Cardiac muscle cell (in vitro differentiated cells and primary cell): ENCODE measurements around the gene IGF2BP2. TPM values are rescaled to one million over a fixed set of nuclear protein-coding genes. Genes with fewer than 3 reads are reported as not detected.
"Not testable (repeated sequence)": the region's sequence is repeated elsewhere in the genome, so short reads cannot be mapped to it uniquely, and the experiment has no call there.

Experiments used
- DNase-seq, 2 donors: peaks; one replicate each; pipeline versions ENCODE4 v3.0.0 to v3.0.0-alpha.2; 2010 to 2017; ENCODE audit warnings: low read depth in 1 of 2, low spot score in 1 of 2
- H3K27ac ChIP-seq: fragments of 200-600 bp; sonication (generic); 2 replicates; pipeline ENCODE4 v1.5.1; 2016
- H3K27me3 ChIP-seq: fragments of 200-600 bp; sonication (generic); 2 replicates; pipeline ENCODE4 v1.6.0; 2016; ENCODE audit warnings: control low read depth
- H3K36me3 ChIP-seq: fragments of 200-600 bp; sonication (generic); 2 replicates; pipeline ENCODE4 v1.5.1; 2016; ENCODE audit warnings: control low read depth
- H3K4me1 ChIP-seq: fragments of 200-600 bp; sonication (generic); 2 replicates; pipeline ENCODE4 v1.8.1; 2017; ENCODE audit warnings: low read depth, mild to moderate bottlenecking, mixed run types
- H3K4me3 ChIP-seq: fragments of 200-600 bp; sonication (generic); 2 replicates; pipeline ENCODE4 v1.5.1; 2016; ENCODE audit warnings: mild to moderate bottlenecking
- H3K9me3 ChIP-seq: fragments of 200-600 bp; sonication (generic); 2 replicates; pipeline ENCODE4 v1.5.1; 2017; ENCODE audit warnings: low read depth, mild to moderate bottlenecking, control low read depth
- polyA plus RNA-seq: library from polyadenylated mRNA; unstranded; fragments of >200 nt; fragmentation: Nextera tagmentation; extraction: Ambion mirVana; gene quantifications from 2 replicates; pipeline ENCODE4 v1.2.1, GENCODE V29; 2016
- total RNA-seq: library from RNA; depleted of rRNA; stranded (reverse); fragments of >200 nt; gene quantifications from 2 replicates; pipeline ENCODE4 v1.2.3, GENCODE V29; 2016
- TF ChIP-seq, protein P1 (sequence below): IDR thresholded peaks from 2 replicates; pipeline ENCODE4 v1.5.1; 2012; ENCODE audit warnings: low read depth, mild to moderate bottlenecking, low read length

Gene IGF2BP2
- total and polyA plus RNA-seq, 2 experiments from 2014 or later, result 119 to 129 TPM

- DNase-seq, result no peak
- no peaks in the 10 kb centered on the region for H3K36me3 ChIP-seq
These were observed 31.8 kb upstream of the IGF2BP2 start for GRCh38 chr3:185856652-185857051.

DNA sequence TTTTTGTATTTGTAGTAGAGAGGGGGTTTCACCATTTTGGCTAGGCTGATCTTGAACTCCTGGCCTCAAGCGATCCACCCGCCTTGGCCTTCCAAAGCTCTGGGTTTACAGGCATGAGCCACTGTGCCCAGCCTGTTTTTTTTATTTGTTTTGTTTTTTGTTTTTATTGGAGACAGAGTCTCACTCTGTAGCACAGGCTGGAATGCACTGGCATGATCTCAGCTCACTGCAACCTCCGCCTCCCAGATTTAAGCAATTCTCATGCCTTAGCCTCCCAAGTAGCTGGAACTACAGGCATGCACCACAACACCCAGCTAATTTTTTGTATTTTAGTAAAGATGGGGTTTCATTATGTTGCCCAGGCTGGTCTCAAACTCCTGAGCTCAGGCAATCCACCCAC is 28.9 kb upstream of the IGF2BP2 start:
- H3K4me1 ChIP-seq, H3K4me3 ChIP-seq, H3K9me3 ChIP-seq, H3K27me3 ChIP-seq, H3K27ac ChIP-seq, H3K36me3 ChIP-seq: not testable (repeated sequence)
- peak in 1 of 2 donors; percentile 27 for DNase-seq

More at GRCh38 chr3:185856652-185857051, 31.8 kb upstream of the IGF2BP2 start:
- Histone ChIP-seq H3K4me1 (no peaks in the 10 kb centered on the region), H3K27ac (no peak overlapping the region), H3K9me3 (no peaks in the 10 kb centered on the region), H3K27me3 (no peaks in the 10 kb centered on the region), H3K4me3 (no peak overlapping the region)
- TF ChIP-seq, protein P1, sequence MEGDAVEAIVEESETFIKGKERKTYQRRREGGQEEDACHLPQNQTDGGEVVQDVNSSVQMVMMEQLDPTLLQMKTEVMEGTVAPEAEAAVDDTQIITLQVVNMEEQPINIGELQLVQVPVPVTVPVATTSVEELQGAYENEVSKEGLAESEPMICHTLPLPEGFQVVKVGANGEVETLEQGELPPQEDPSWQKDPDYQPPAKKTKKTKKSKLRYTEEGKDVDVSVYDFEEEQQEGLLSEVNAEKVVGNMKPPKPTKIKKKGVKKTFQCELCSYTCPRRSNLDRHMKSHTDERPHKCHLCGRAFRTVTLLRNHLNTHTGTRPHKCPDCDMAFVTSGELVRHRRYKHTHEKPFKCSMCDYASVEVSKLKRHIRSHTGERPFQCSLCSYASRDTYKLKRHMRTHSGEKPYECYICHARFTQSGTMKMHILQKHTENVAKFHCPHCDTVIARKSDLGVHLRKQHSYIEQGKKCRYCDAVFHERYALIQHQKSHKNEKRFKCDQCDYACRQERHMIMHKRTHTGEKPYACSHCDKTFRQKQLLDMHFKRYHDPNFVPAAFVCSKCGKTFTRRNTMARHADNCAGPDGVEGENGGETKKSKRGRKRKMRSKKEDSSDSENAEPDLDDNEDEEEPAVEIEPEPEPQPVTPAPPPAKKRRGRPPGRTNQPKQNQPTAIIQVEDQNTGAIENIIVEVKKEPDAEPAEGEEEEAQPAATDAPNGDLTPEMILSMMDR, result no peak

DNA sequence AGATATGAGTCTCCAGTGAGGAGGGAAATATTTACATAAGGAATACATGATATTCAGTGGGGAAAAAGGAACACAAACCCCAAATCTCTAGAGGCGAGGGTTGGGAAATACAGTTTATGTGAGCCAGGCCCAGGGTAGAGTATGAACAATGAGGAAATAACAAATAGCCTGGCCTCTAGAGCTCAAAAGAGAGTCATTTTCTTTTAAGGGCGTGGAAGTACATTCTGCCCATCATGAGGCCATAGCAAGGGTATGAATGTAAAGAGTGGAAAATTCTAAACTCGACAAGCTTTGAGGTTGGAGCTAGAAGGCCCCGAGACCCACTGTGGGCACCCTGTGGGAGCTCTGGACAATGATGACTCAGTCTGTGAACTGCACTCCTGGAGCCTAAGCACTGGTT is 27.8 kb upstream of the IGF2BP2 start:
- Histone ChIP-seq H3K9me3 (no peaks in the 10 kb centered on the region), H3K4me1 (no peaks in the 10 kb centered on the region), H3K4me3 (no peak overlapping the region), H3K27me3 (no peaks in the 10 kb centered on the region), H3K36me3 (no peaks in the 10 kb centered on the region), H3K27ac (no peak overlapping the region)
- TF ChIP-seq, protein P1, result no peak
- peak in 1 of 2 donors; percentile 61 for DNase-seq

GRCh38 chr3:185851959-185852358 is 27.1 kb upstream of the IGF2BP2 start:
- no peak for DNase-seq
- H3K36me3 ChIP-seq, result no peaks in the 10 kb centered on the region
- H3K27me3 ChIP-seq, result no peaks in the 10 kb centered on the region
- H3K4me3 ChIP-seq, result no peak overlapping the region
- TF ChIP-seq, protein P1, result no peak
- no peaks in the 10 kb centered on the region for H3K9me3 ChIP-seq
- no peaks in the 10 kb centered on the region for H3K4me1 ChIP-seq
- H3K27ac ChIP-seq, result no peak overlapping the region

DNA sequence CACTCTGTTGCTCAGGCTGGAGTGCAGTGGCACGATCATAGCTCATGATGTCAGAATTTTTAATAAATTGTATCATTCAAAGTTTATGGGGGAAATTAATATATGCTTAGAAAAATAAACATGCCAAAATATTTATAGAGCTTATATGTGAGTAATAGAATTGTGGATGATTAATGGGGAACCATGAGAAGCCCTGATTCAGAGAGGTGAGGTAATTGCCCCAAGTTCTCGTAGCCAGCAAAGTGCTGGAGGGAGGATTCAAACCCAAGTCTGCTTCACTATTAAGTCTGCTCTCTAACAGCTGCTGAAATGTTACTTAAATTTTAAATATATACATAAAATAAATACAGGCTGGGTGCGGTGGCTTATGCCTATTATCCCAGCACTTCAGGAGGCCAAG is 26.2 kb upstream of the IGF2BP2 start:
- H3K9me3 ChIP-seq, result no peaks in the 10 kb centered on the region
- no peak overlapping the region for H3K4me3 ChIP-seq
- H3K36me3 ChIP-seq, result no peaks in the 10 kb centered on the region
- TF ChIP-seq, protein P1, result no peak
- DNase-seq, result no peak
- H3K27ac ChIP-seq, result no peak overlapping the region
- H3K27me3 ChIP-seq, result no peaks in the 10 kb centered on the region
- H3K4me1 ChIP-seq, result no peaks in the 10 kb centered on the region

- TF ChIP-seq, protein P1, result no peak
- no peak overlapping the region for H3K4me3 ChIP-seq
- no peak overlapping the region for H3K27ac ChIP-seq
- no peaks in the 10 kb centered on the region for H3K9me3 ChIP-seq
- H3K36me3 ChIP-seq, result no peaks in the 10 kb centered on the region
- no peaks in the 10 kb centered on the region for H3K4me1 ChIP-seq
- no peak for DNase-seq
- H3K27me3 ChIP-seq, result no peaks in the 10 kb centered on the region
These were observed 22.7 kb upstream of the IGF2BP2 start for GRCh38 chr3:185847506-185847905.
